Loucy (cell line): ENCODE measurements around the gene ACSF2.

Experiments
- CTCF ChIP-seq: fragments of 200-600 bp; sonication (generic); conservative IDR thresholded peaks from 2 replicates; pipeline ENCODE4 v1.5.1; 2014; ENCODE audit warnings: mild to moderate bottlenecking, antibody characterized with exemption, low read length
- EZH2phosphoT487 ChIP-seq: fragments of 200-600 bp; IDR thresholded peaks from 2 replicates; pipeline ENCODE4 v1.6.1; 2018; ENCODE audit warnings: antibody characterized with exemption, mild to moderate bottlenecking, moderate library complexity, borderline replicate concordance

GRCh38 chr17:50448643-50449042 is 22.6 kb downstream of the ACSF2 start:
- TF ChIP-seq CTCF (no peak), EZH2phosphoT487 (no peak)
